Frontal cortex (tissue), 4 donors: ENCODE data around the gene CEP57. TPM values are rescaled to one million over a fixed set of nuclear protein-coding genes. Genes with fewer than 3 reads are reported as not detected.
A peak's percentile ranks its signal among the peaks of the same experiment; 100 is the strongest.

Experiments used
- DNase-seq, 2 donors: peaks; one replicate each; pipeline ENCODE4 v3.0.0; 2012; ENCODE audit warnings: low spot score in 2 of 2
- FAIRE-seq: peaks from 2 replicates; lab custom pipeline; 2012; peaks lifted over from hg19 to GRCh38; lab: Jason Lieb, UNC
- total RNA-seq: library from RNA; depleted of rRNA; stranded (reverse); fragments of >200 nt; gene quantifications from one replicate; pipeline ENCODE4 v1.2.3, GENCODE V29; 2014
- donor health status: control.
- donor health status: control.
- donor health status: control.

CEP57 gene
- total RNA-seq: 101 TPM

DNA sequence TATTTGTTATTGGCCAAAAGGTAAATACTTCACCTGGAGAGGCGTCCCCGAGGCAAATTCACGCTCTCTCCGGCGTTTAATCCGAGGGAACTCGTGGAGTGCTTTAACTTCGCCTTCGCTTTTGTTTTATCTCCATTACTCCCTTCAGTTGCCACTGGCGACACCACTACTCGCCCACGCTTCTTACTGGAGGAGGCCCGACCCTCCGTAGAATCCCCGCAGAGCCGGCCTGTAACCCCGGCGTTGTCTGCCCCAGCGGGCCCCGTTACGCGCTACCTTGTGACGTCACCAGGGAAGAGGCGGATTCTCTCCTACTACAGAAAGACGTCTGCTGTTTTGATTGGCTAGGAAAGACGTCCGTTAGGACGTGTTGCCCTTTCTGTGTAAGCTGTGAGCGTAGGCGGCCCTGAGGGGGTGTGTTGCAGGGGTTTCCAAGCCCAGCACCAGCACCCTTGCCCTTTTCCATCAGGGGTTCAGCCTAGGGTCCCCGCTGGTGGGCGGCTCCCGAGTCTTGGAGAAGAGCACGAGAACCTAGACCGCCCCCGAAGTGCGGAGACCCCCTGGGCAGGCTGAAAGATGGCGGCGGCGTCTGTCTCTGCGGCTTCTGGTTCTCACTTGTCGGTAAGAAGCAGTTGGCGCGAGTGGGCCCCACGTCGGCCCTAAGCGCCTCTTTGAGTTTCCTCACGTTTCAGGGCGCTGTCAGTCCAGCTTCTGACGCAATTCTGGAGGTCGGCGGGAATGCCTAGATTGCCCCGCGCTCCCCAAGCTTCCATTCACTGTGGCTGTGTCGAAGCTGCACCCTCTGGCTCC, at the start of gene CEP57:
Gene CEP57 (plus strand): TSS at position 376 of the 810 bp plus-strand sequence. CDS start 201 bp downstream, at position 577.
- FAIRE-seq (no peak), DNase-seq (peak; percentile 81 to 83)

DNA sequence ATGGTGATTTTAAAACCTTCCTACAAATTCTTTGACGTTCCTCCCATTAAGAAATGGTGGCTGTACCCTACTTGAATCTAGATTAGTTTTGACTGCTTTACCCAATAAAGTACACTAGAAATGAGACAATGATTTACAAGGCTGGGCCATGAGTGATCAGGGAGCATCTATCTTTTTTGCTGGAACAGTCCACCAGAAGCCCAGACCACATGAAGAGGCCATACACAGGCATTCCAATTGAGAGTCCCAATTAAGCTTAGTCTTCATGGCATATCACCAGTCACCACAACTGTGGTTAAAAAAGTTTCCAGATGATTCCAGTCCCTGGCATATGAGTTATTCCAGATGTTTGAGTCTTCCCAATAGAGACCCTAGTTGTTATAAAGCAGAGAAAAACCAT, 40.2 kb upstream of the CEP57 start:
- DNase-seq: no peak
- no peak for FAIRE-seq

DNA sequence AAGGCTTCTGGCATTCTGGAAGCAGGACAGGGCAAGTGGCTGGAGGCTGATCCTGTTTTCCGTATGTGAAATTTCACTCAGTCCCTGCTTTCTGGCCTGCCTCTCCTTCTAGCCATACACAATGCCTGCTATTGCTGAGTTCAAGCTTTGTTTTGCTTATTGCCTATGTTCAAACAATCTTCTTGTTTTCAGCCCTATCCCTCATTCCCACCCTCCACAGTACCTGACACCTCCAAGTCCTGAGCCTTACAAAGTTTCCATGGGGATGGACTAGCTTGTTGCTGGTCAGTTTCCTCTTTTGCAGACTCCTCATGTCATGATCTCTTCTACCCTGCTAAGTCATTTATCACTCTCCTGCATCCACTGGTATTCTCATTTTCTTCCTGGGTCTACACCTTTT, 38.8 kb upstream of the CEP57 start:
- DNase-seq (no peak), FAIRE-seq (no peak)

DNA sequence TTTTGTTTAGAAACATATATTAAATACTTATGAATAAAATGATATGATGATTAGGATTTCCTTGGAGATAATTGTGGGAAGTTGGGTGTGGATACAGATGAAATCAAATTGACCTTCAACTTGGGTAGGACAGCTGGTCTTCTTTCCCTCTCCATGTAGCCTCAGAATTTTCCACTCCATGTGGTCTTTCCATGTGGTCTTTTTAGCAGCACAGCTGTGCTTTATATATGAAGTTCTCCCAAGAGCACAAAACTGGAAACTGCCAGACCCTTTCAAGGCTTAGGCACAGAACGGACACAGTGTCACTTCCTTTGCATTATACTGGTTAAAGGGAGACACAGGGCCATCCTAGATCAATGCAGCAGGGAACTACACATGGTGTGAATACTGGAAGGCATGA, 29.4 kb upstream of the CEP57 start:
- no peak for FAIRE-seq
- DNase-seq: no peak

DNA sequence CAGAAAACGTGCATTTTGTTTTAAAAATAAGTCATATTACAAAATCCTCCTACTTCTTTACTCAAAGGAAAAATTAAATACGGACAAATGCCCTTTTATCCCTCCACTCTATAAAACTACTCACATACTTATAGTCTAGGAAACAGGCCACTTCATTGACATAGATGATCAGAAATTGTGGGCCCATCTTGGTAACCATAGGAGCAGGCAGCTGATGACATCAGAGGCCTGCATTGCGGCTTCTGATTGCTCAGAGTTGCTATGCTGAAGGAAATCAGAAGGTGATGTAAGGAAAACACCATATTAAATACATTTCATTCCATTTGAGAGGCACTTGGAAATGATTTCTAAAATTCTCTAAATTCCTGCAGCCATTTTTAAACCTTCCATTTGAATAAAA, 27.8 kb upstream of the CEP57 start:
- DNase-seq (no peak), FAIRE-seq (no peak)

GRCh38 chr11:95764267-95764898, 25.9 kb upstream of the CEP57 start:
- peak; percentile 97 for FAIRE-seq
- peak; percentile 24 to 43 for DNase-seq

GRCh38 chr11:95766701-95767100, 23.6 kb upstream of the CEP57 start:
- FAIRE-seq: no peak
- DNase-seq: no peak

- FAIRE-seq (no peak), DNase-seq (no peak)
Observed at GRCh38 chr11:95767498-95767897, 22.8 kb upstream of the CEP57 start.

GRCh38 chr11:95768521-95768920, 21.8 kb upstream of the CEP57 start:
- DNase-seq (no peak), FAIRE-seq (no peak)

DNA sequence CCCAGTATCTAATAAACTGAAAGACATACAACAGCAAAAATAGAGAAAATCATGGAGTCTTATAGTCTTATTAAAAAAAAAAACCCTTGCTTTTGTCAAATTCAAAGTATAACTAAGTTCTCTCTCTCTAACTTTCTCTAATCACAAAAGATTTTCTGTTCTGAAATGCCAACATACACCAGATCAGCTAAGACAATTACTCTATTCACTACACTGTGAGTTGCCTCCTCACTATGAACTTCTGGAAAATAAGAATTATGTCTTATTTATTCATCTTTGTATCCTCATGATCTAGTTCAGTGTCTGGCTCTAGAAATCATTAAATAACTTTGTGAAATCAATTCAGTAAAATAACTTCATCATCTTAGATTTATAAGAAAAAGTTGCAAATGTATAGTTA, 13.4 kb upstream of the CEP57 start:
- no peak for FAIRE-seq
- no peak for DNase-seq

DNA sequence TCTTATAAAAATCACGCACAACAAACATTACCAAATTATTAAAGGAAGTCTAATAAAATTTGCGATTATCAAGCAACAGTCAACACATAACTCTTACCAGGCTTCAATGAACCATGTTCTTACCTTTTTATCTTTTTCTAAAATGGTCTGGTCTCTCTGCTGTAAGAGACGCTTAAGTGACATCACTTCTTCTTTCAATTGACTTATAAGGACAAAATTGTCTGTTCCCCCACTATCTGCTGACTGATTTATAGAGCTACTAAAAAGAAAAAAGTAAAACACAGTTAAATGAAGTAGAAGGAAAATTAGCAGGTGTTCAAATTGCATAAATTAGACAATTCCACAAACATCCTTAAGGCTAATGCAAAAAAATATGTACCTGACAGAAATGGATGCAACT, 11.6 kb upstream of the CEP57 start:
- DNase-seq (no peak), FAIRE-seq (no peak)

DNA sequence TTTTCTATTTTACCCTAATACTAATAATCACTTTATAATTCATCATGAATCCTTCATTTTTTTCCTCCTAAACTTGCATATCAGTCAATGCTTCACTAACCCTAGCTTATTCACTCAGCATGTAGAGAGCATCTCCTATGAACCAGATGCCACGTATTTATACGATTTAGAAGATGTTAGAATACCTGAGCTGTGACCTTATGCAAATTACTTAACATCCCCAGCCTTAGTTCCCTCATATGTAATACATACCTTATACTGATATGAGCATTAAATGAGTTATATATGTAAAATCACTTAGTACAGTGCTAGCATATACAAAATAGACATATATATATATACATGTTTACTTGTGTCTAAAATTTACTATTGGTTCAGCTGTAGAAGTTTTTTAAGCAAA, 9.8 kb upstream of the CEP57 start:
- FAIRE-seq: no peak
- no peak for DNase-seq

DNA sequence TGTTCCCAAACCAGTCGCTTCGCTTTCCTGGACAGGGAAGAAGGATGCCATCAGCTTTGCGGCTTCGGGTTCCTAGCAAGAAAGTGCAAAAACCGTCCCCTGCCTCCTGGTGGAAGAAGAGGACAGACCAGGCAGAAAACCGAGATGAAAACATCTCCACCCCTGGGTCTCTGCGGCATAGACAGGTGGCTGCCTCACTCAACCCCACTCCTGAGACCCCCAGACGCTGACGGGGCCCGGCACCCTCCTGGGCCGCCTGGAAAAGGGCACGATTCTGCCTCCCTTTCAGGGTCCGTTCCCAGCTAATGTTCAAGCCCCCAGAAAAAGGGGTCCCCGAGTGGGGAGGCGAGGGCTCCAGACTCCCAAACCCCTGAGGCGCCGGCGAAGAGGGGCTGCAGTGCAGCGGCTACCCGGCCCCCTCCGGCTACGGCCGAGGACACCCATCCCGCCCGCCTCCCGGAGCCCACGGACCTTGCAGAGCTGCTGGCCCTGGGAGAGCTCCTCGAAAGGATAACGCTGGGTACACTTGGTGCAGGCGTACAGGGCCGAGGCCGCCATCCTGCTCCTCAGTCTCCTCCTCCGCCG, 1.3 kb upstream of the CEP57 start:
- DNase-seq (no peak), FAIRE-seq (no peak)

GRCh38 chr11:95789506-95790122, 684 bp upstream of the CEP57 start, which contains the start of gene FAM76B:
Gene FAM76B (minus strand): TSS chr11:95789782. CDS start chr11:95789478, 304 bp downstream.
- peak; percentile 15 for FAIRE-seq
- peak; percentile 88 to 92 for DNase-seq

DNA sequence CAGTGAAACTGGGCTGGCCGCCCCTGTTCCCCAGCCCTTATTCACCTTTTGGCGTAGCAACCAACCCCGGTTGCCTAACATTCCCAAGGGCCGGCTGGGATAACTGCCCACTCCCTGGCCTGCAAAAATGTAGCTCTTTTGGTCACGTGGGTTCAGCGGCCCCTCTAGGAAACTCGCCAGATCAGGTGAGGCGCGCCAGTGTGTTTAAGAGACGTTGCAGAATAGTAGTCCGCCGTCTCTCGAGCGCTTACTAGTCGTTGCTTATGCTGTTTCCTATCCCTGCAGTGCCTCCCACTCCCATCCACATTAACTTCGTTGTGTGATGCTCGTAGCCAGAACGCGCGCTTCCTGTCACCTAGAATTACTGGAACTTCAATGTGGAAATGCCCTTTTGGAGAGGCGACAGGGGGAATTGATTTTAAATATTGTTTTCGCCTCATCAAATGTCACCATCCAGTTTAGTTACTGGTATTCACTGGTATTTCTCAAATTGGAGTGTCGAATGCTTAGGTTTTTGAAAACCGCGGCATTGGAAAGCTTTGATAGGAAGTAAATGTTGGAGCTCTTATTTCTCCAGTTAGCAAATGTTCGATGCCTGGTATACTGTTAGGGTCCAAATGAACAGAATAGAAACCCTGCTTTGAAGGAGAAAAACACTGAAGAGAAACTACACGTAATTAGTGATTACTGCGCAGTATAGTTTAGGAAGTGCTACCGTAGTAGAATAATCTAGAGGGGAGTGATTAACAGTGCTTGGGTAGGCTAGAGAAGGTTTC, 823 bp downstream of the CEP57 start:
- peak in 1 of 2 donors; percentile 16 for DNase-seq
- no peak for FAIRE-seq

DNA sequence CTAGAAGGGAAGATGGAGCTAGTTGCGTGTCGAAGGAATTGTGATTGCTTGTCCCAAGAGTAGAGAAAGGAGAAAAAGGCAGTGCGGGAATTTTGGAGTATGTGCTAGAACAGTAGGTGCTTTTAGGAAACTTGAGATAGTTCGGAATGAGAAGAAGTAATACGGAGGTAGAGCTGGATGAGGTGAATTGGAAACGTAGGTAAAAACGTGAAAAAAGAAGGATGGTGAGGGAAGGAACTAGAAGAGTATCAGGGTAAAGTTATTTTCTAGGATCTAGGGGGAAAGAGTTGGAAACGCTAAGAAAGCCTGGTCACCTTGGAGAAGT, 1.4 kb downstream of the CEP57 start:
- no peak for FAIRE-seq
- DNase-seq: no peak

GRCh38 chr11:95792200-95792599, 1.9 kb downstream of the CEP57 start:
- FAIRE-seq (no peak), DNase-seq (no peak)

GRCh38 chr11:95792700-95793099, 2.4 kb downstream of the CEP57 start:
- DNase-seq (no peak), FAIRE-seq (no peak)

DNA sequence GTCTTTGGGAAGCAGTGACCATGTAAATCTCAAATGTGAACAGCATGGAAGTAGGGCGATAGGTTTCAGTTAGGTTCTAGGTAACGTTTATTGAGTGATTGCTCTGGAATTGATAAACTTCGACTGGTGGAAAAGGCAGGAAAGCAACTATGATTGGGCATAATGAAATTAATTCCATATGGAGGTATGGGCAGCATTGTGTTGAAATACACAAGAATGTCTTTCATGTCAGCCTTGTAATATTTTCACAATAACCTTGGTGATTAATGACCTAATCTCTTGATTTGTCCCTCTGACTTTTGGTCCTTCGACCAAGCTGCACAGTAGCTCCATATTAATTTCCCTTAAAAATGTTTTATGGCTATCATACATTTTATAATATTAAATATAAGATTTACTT, 2.8 kb downstream of the CEP57 start:
- DNase-seq (no peak), FAIRE-seq (no peak)

DNA sequence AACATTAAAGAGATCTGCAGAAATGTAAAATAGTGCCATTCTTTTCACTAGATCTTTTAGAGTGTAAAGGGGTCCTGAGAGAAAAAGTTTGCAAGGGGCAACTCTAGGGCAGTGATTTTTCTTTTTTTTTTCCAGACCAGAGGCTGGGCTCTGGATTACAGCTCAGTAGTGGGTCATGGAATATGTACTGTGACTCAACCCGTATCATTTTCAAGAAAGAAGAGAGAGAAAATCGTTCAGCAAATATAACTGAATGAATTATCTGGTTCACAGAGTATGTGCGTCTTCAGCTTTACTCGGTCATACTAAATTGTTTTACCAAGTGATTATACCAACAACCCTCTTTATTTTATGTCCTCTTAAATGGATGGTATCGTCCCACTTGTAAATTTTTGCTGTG, 3.8 kb downstream of the CEP57 start:
- DNase-seq (no peak), FAIRE-seq (no peak)
